Liver (tissue), 9 donors: ENCODE data around the gene BAK1. TPM values are rescaled to one million over a fixed set of nuclear protein-coding genes. Genes with fewer than 3 reads are reported as not detected.

Source experiments
- DNase-seq: peaks from one replicate; pipeline ENCODE4 v3.0.0-alpha.2; 2017; ENCODE audit warnings: low spot score
- H3K27ac ChIP-seq, 2 donors: one replicate each; pipeline ENCODE4 v1.7.0; 2013; ENCODE audit warnings: inconsistent platforms in 2 of 2, low read length in 2 of 2, control low read depth in 1 of 2, low read depth in 1 of 2, mild to moderate bottlenecking in 1 of 2
- H3K27me3 ChIP-seq, 4 donors: one replicate each; pipeline versions ENCODE4 v1.6.1 to v1.7.0; 2013; ENCODE audit warnings: low read length in 3 of 4, inconsistent platforms in 1 of 4, mild to moderate bottlenecking in 1 of 4, moderate library complexity in 1 of 4; ENCODE audit not compliant: control insufficient read depth in 4 of 4, insufficient read depth in 4 of 4
- H3K36me3 ChIP-seq, 4 donors: one replicate each; pipeline versions ENCODE4 v1.6.1 to v1.7.0; 2013; ENCODE audit warnings: low read length in 3 of 4, mild to moderate bottlenecking in 3 of 4, low read depth in 1 of 4, moderate library complexity in 1 of 4; ENCODE audit not compliant: control insufficient read depth in 4 of 4, insufficient read depth in 3 of 4
- H3K4me1 ChIP-seq, 4 donors: one replicate each; pipeline versions ENCODE4 v1.6.1 to v1.7.0; 2013; ENCODE audit warnings: low read length in 3 of 4, mild to moderate bottlenecking in 3 of 4, moderate library complexity in 1 of 4; ENCODE audit not compliant: control insufficient read depth in 4 of 4, insufficient read depth in 4 of 4
- H3K4me3 ChIP-seq, 3 donors: one replicate each; pipeline versions ENCODE4 v1.6.1 to v1.7.0; 2013; ENCODE audit warnings: low read length in 3 of 3, control low read depth in 1 of 3, low read depth in 1 of 3, mild to moderate bottlenecking in 1 of 3
- H3K9ac ChIP-seq, 2 donors: one replicate each; pipeline ENCODE4 v1.7.0; 2013; ENCODE audit warnings: low read length in 2 of 2, mild to moderate bottlenecking in 2 of 2, moderate library complexity in 2 of 2, control low read depth in 1 of 2, low read depth in 1 of 2
- H3K9me3 ChIP-seq, 4 donors: one replicate each; pipeline versions ENCODE4 v1.6.1 to v1.7.0; 2013; ENCODE audit warnings: low read length in 3 of 4; ENCODE audit not compliant: control insufficient read depth in 4 of 4
- EGR1 ChIP-seq, 2 donors: IDR thresholded peaks; 2 replicates each; pipeline ENCODE4 v1.6.1; 2016 to 2018; ENCODE audit warnings: antibody characterized with exemption in 2 of 2, low read depth in 2 of 2
- FOXA1 ChIP-seq: IDR thresholded peaks from 2 replicates; pipeline ENCODE4 v1.6.1; 2016; ENCODE audit warnings: antibody characterized with exemption
- FOXA2 ChIP-seq: IDR thresholded peaks from 2 replicates; pipeline ENCODE4 v1.6.1; 2016; ENCODE audit warnings: antibody characterized with exemption
- GABPA ChIP-seq, 2 donors: IDR thresholded peaks in 1 of 2; conservative IDR thresholded peaks in 1 of 2; 2 replicates each; pipeline ENCODE4 v1.6.1; 2016; ENCODE audit warnings: antibody characterized with exemption in 2 of 2, mild to moderate bottlenecking in 1 of 2, moderate library complexity in 1 of 2
- HNF4A ChIP-seq, 2 donors: conservative IDR thresholded peaks; 2 replicates each; pipeline ENCODE4 v1.6.1; 2016; ENCODE audit warnings: antibody characterized with exemption in 2 of 2, mild to moderate bottlenecking in 2 of 2
- HNF4G ChIP-seq: IDR thresholded peaks from 2 replicates; pipeline ENCODE4 v1.6.1; 2016; ENCODE audit warnings: antibody characterized with exemption
- RAD21 ChIP-seq, 2 donors: IDR thresholded peaks; 2 replicates each; pipeline ENCODE4 v1.6.1; 2016; ENCODE audit warnings: antibody characterized with exemption in 2 of 2, mild to moderate bottlenecking in 2 of 2
- RXRA ChIP-seq, 2 donors: IDR thresholded peaks; 2 replicates each; pipeline ENCODE4 v1.6.1; 2017 to 2018; ENCODE audit warnings: antibody characterized with exemption in 2 of 2, mild to moderate bottlenecking in 1 of 2
- SP1 ChIP-seq: IDR thresholded peaks from 2 replicates; pipeline ENCODE4 v1.6.1; 2018; ENCODE audit warnings: antibody characterized with exemption, mild to moderate bottlenecking
- YY1 ChIP-seq: IDR thresholded peaks from 2 replicates; pipeline ENCODE4 v1.6.1; 2016; ENCODE audit warnings: antibody characterized with exemption, mild to moderate bottlenecking
- WGBS: extraction: QIAGEN DNeasy Blood & Tissue Kit; methylation state at CpG from one replicate; pipeline ENCODE4 v1.1.7; 2013; 5-methylcytosine and 5-hydroxymethylcytosine counted together
- polyA plus RNA-seq, 2 donors: library from polyadenylated mRNA; stranded (reverse) in 1 of 2; unstranded in 1 of 2; fragments of 200-250 nt in 1 of 2; fragments of >200 nt in 1 of 2; fragmentation: Nextera tagmentation in 1 of 2; extraction: Ambion mirVana in 1 of 2; gene quantifications; one replicate each; pipeline versions ENCODE4 v1.2.1 to v1.2.3, GENCODE V29; 2013 to 2015
- total RNA-seq, 2 donors: library from RNA; depleted of rRNA; stranded (reverse); fragments of >200 nt; gene quantifications; one replicate each; pipeline ENCODE4 v1.2.3, GENCODE V29; 2014
- TF ChIP-seq, protein P1 (sequence below): IDR thresholded peaks from 2 replicates; pipeline ENCODE4 v1.6.1; 2016; ENCODE audit warnings: antibody characterized with exemption, mild to moderate bottlenecking
- TF ChIP-seq, protein P2 (sequence below): IDR thresholded peaks from 2 replicates; pipeline ENCODE4 v1.6.1; 2016; ENCODE audit warnings: antibody characterized with exemption
- TF ChIP-seq, protein P3 (sequence below): IDR thresholded peaks from 2 replicates; pipeline ENCODE4 v1.6.1; 2016; ENCODE audit warnings: antibody characterized with exemption
- TF ChIP-seq, protein P4 (sequence below): IDR thresholded peaks from 2 replicates; pipeline ENCODE4 v1.6.1; 2016; ENCODE audit warnings: antibody characterized with exemption
- TF ChIP-seq, protein P5 (sequence below): fragments of 150-350 bp; IDR thresholded peaks from 2 replicates; pipeline ENCODE4 v1.5.1; 2017; ENCODE audit warnings: improper control_type of control experiment, low read depth, low read length; ENCODE audit not compliant: missing input control
- donor health status: healthy.
- donor health status: healthy.
- donor health status: healthy.
- donor health status: healthy.
- donor health status: healthy.

The BAK1 gene
- total and polyA plus RNA-seq, 4 donors: 2.4 to 8.7 (median 5.3) TPM

GRCh38 chr6:33584700-33585402 lies 4.8 kb upstream of the BAK1 start (continued):
- TF ChIP-seq, protein P1, sequence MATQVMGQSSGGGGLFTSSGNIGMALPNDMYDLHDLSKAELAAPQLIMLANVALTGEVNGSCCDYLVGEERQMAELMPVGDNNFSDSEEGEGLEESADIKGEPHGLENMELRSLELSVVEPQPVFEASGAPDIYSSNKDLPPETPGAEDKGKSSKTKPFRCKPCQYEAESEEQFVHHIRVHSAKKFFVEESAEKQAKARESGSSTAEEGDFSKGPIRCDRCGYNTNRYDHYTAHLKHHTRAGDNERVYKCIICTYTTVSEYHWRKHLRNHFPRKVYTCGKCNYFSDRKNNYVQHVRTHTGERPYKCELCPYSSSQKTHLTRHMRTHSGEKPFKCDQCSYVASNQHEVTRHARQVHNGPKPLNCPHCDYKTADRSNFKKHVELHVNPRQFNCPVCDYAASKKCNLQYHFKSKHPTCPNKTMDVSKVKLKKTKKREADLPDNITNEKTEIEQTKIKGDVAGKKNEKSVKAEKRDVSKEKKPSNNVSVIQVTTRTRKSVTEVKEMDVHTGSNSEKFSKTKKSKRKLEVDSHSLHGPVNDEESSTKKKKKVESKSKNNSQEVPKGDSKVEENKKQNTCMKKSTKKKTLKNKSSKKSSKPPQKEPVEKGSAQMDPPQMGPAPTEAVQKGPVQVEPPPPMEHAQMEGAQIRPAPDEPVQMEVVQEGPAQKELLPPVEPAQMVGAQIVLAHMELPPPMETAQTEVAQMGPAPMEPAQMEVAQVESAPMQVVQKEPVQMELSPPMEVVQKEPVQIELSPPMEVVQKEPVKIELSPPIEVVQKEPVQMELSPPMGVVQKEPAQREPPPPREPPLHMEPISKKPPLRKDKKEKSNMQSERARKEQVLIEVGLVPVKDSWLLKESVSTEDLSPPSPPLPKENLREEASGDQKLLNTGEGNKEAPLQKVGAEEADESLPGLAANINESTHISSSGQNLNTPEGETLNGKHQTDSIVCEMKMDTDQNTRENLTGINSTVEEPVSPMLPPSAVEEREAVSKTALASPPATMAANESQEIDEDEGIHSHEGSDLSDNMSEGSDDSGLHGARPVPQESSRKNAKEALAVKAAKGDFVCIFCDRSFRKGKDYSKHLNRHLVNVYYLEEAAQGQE: no peak
- no peak for TF ChIP-seq EGR1 (IDR thresholded peaks at IDR 0.05; ENCODE audit: low read depth in 2 of 2)
- TF ChIP-seq RXRA (IDR thresholded peaks at IDR 0.05): no peak
- no peak for TF ChIP-seq HNF4G
- no peak for TF ChIP-seq RAD21 (IDR thresholded peaks at IDR 0.05)
- no peak for TF ChIP-seq HNF4A (conservative IDR thresholded peaks at IDR 0.05)

GRCh38 chr6:33583591-33584155 lies 3.6 kb upstream of the BAK1 start:
- DNase-seq: no peak
- Histone ChIP-seq H3K4me1 (peaks cover 3 to 15% (median 8%) of the 10 kb centered on the region in 4 donors), H3K9me3 (no peaks in the 10 kb centered on the region), H3K27me3 (no peaks in the 10 kb centered on the region), H3K9ac (no peak overlapping the region), H3K36me3 (no peaks in the 10 kb centered on the region), H3K27ac (no peak overlapping the region), H3K4me3 (no peak overlapping the region)
- TF ChIP-seq, protein P2, sequence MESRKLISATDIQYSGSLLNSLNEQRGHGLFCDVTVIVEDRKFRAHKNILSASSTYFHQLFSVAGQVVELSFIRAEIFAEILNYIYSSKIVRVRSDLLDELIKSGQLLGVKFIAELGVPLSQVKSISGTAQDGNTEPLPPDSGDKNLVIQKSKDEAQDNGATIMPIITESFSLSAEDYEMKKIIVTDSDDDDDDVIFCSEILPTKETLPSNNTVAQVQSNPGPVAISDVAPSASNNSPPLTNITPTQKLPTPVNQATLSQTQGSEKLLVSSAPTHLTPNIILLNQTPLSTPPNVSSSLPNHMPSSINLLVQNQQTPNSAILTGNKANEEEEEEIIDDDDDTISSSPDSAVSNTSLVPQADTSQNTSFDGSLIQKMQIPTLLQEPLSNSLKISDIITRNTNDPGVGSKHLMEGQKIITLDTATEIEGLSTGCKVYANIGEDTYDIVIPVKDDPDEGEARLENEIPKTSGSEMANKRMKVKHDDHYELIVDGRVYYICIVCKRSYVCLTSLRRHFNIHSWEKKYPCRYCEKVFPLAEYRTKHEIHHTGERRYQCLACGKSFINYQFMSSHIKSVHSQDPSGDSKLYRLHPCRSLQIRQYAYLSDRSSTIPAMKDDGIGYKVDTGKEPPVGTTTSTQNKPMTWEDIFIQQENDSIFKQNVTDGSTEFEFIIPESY: no peak
- TF ChIP-seq, protein P3, sequence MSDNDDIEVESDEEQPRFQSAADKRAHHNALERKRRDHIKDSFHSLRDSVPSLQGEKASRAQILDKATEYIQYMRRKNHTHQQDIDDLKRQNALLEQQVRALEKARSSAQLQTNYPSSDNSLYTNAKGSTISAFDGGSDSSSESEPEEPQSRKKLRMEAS: no peak
- TF ChIP-seq RXRA (IDR thresholded peaks at IDR 0.05) (no peak), FOXA2 (no peak), RAD21 (IDR thresholded peaks at IDR 0.05) (no peak), YY1 (no peak), GABPA (IDR thresholded peaks at IDR 0.05 in 1 of 2, conservative IDR thresholded peaks at IDR 0.05 in 1 of 2) (no peak), SP1 (no peak), FOXA1 (no peak), HNF4G (no peak)
- TF ChIP-seq, protein P4, sequence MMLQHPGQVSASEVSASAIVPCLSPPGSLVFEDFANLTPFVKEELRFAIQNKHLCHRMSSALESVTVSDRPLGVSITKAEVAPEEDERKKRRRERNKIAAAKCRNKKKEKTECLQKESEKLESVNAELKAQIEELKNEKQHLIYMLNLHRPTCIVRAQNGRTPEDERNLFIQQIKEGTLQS: no peak
- TF ChIP-seq, protein P1: no peak
- TF ChIP-seq, protein P5, sequence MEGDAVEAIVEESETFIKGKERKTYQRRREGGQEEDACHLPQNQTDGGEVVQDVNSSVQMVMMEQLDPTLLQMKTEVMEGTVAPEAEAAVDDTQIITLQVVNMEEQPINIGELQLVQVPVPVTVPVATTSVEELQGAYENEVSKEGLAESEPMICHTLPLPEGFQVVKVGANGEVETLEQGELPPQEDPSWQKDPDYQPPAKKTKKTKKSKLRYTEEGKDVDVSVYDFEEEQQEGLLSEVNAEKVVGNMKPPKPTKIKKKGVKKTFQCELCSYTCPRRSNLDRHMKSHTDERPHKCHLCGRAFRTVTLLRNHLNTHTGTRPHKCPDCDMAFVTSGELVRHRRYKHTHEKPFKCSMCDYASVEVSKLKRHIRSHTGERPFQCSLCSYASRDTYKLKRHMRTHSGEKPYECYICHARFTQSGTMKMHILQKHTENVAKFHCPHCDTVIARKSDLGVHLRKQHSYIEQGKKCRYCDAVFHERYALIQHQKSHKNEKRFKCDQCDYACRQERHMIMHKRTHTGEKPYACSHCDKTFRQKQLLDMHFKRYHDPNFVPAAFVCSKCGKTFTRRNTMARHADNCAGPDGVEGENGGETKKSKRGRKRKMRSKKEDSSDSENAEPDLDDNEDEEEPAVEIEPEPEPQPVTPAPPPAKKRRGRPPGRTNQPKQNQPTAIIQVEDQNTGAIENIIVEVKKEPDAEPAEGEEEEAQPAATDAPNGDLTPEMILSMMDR: no peak
- WGBS: 78% methylated on average over 8 of the region's 8 CpGs
